HL-60 (cell line): Measurements from ENCODE around the gene CXCL6.

Experiments
- DNase-seq, 2 experiments: peaks; one replicate each; pipeline ENCODE4 v3.0.0-alpha.2; 2010 to 2020; ENCODE audit warnings: low read depth in 1 of 2, low spot score in 1 of 2
- H3K27ac ChIP-seq: fragments of 250-450 bp; sonication (Bioruptor Pico); replicated peaks from 2 replicates; pipeline ENCODE4 v1.5.1; 2020; ENCODE audit warnings: mild to moderate bottlenecking, moderate library complexity
- H3K27me3 ChIP-seq: fragments of 250-450 bp; sonication (Bioruptor Pico); 2 replicates; pipeline ENCODE4 v1.5.1; 2021; ENCODE audit warnings: mild to moderate bottlenecking, moderate library complexity; ENCODE audit not compliant: insufficient read depth, poor library complexity, severe bottlenecking
- H3K4me3 ChIP-seq: replicated peaks from 2 replicates; pipeline ENCODE4 v1.5.1; 2011; ENCODE audit warnings: mild to moderate bottlenecking, control low read depth, low read length; ENCODE audit not compliant: insufficient read depth
- CTCF ChIP-seq: IDR thresholded peaks from one replicate; pipeline ENCODE4 v1.5.1; 2011; ENCODE audit warnings: low read length, control low read depth, inconsistent platforms; ENCODE audit not compliant: insufficient read depth
- GABPA ChIP-seq: IDR thresholded peaks from 2 replicates; pipeline ENCODE4 v1.6.1; 2012; ENCODE audit warnings: low read depth
- POLR2AphosphoS5 ChIP-seq: IDR thresholded peaks from 2 replicates; pipeline ENCODE4 v1.6.1; 2012; ENCODE audit warnings: low read depth
- REST ChIP-seq: IDR thresholded peaks from 2 replicates; pipeline ENCODE4 v1.6.1; 2012; ENCODE audit warnings: low read depth; ENCODE audit not compliant: insufficient replicate concordance
- SPI1 ChIP-seq: IDR thresholded peaks from 2 replicates; pipeline ENCODE4 v1.6.1; 2012; ENCODE audit warnings: low read depth, mild to moderate bottlenecking, borderline replicate concordance

Gene CXCL6

GRCh38 chr4:73860917-73861316, 24.4 kb downstream of the CXCL6 start:
- no peak for DNase-seq
- no peak overlapping the region for H3K27ac ChIP-seq
- TF ChIP-seq GABPA (no peak), SPI1 (no peak), CTCF (no peak), REST (no peak), POLR2AphosphoS5 (no peak)
- H3K4me3 ChIP-seq, result no peak overlapping the region
- H3K27me3 ChIP-seq, result no peaks in the 10 kb centered on the region

GRCh38 chr4:73862322-73862721, 25.8 kb downstream of the CXCL6 start:
- Histone ChIP-seq H3K4me3 (no peak overlapping the region), H3K27me3 (no peaks in the 10 kb centered on the region), H3K27ac (no peak overlapping the region)
- TF ChIP-seq GABPA (no peak), POLR2AphosphoS5 (no peak), REST (no peak), CTCF (no peak), SPI1 (no peak)
- DNase-seq, result no peak

DNA sequence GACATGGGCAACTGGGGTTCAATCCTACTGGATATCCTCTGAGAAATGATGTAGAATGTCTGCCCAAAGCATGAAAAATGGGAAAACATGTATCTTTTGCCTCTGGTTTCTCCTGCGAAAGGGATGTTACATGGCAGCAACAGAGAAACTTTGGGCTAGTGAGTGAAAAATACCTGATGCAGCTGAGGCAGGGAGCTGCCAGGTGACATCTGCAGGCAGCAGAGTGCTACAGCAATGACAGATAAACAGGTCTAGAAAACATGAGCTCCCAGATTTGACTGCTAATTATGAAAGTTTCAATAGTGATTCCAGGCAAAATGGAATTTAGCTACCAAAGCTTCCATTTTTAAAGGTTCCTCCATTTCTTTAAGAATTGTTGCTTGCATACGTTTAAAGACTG, 27.9 kb downstream of the CXCL6 start:
- peak in 1 of 2 experiments; percentile 34 for DNase-seq
- Histone ChIP-seq H3K27me3 (no peaks in the 10 kb centered on the region), H3K27ac (no peak overlapping the region), H3K4me3 (no peak overlapping the region)
- TF ChIP-seq CTCF, result peak; percentile 1
- TF ChIP-seq SPI1, result no peak

- H3K27me3 ChIP-seq, result no peaks in the 10 kb centered on the region
- H3K27ac ChIP-seq, result no peak overlapping the region
- no peak overlapping the region for H3K4me3 ChIP-seq
- DNase-seq, result no peak
- TF ChIP-seq CTCF (no peak), REST (no peak), SPI1 (no peak), GABPA (no peak), POLR2AphosphoS5 (no peak)
Measured at GRCh38 chr4:73864961-73865360, 28.5 kb downstream of the CXCL6 start.
